ENCODE results near the gene MAP7D2. TPM values are rescaled to one million over a fixed set of nuclear protein-coding genes. Genes with fewer than 3 reads are reported as not detected.

Gene MAP7D2
- total RNA-seq, 4 donors from 2014 or later = 0.19 to 0.38 TPM; not detected in 2

DNA sequence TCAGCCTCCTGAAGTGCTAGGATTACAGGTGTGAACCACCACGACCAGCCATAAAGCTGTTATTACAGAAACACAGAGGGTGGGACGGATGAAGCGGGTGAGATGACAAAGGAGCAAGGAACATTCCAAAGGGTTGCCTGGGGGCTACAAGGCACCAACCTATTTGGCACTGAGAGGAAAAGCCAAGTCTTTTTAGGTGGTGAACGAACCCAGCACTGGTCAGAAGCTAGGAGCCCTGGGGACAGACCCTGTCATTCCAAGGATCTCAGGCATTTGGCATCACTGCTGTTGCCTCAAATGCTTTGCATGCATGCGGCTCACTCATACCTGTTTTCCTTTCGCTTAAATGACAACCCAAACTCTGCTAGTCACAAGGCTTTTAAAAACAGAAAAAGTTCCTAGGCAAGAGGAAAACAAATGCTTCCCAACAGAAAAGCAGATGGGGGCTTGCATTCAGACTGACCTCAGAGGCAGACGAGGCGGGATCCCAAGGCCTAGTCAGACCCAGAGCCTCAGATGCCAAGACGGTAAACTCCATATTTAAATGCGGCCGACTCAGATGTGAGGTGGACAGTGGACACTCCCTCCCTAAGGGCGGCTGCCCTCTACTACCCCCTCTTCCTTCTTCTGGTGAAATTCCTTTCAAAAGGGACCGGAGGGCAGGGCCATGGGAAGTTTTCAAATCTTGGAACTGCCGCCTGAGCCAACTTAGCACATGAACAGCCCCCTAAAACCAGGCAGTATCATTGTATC, 4.5 kb downstream of the MAP7D2 start:
- TF ChIP-seq, protein P1, sequence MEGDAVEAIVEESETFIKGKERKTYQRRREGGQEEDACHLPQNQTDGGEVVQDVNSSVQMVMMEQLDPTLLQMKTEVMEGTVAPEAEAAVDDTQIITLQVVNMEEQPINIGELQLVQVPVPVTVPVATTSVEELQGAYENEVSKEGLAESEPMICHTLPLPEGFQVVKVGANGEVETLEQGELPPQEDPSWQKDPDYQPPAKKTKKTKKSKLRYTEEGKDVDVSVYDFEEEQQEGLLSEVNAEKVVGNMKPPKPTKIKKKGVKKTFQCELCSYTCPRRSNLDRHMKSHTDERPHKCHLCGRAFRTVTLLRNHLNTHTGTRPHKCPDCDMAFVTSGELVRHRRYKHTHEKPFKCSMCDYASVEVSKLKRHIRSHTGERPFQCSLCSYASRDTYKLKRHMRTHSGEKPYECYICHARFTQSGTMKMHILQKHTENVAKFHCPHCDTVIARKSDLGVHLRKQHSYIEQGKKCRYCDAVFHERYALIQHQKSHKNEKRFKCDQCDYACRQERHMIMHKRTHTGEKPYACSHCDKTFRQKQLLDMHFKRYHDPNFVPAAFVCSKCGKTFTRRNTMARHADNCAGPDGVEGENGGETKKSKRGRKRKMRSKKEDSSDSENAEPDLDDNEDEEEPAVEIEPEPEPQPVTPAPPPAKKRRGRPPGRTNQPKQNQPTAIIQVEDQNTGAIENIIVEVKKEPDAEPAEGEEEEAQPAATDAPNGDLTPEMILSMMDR (IDR thresholded peaks at IDR 0.05) = no peak
- DNase-seq (ENCODE audit: low spot score) (no peak), ATAC-seq (ENCODE audit: low FRiP score) (no peak)

DNA sequence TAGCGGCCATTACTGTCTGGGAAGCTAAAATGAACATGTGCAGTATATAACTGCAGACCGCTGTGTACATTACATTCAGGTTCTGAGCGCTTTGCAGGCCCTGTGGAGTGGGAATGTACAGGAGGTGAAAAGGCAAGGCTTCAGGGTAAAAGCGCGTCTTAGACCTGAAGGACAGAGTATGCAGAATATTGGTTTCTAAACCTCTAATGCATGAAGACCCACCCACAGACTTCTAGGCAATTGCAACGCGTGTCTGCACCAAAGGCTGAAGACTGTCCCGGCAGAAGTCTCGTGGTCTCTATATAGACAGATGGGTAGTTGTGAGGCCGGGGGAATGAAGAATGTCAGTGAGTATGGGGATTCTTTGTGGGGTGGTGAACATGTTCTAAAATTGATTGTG, 5.4 kb downstream of the MAP7D2 start:
- TF ChIP-seq, protein P1 (IDR thresholded peaks at IDR 0.05) = no peak
- DNase-seq (ENCODE audit: low spot score) (no peak), ATAC-seq (ENCODE audit: low FRiP score) (no peak)

DNA sequence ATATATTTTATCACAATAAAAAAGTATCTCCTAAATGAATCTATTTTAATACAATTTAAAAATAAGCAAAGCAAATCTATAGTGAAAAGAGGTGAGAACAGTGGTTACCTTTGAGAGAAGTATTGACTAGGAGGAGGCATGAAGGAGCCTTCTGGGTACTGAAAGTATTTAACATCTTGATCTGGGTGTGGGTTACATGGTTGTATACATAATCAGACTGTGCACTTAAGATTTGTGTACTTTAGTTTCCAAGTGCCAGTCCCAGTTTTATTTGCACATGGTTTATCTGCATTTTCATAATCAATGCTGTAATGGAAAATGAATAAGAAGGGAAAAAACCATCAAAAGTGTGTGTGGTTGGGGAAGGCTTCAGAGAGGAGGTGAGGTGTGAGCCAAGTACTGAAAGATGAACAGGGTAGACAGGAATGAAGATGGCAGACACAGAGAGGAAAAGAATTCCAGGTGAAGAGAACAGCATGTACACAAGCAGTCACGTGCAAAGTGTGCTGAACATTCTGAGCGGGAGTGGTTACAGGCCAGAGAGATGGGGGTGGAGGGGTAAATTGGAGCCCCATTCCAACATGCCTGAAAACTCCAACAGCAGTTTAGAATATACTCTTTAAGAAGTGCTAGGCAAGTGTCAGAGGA, 14.6 kb downstream of the MAP7D2 start:
- DNase-seq (ENCODE audit: low spot score) = no peak
- ATAC-seq (ENCODE audit: low FRiP score) = no peak
- TF ChIP-seq, protein P1 (IDR thresholded peaks at IDR 0.05) = no peak

DNA sequence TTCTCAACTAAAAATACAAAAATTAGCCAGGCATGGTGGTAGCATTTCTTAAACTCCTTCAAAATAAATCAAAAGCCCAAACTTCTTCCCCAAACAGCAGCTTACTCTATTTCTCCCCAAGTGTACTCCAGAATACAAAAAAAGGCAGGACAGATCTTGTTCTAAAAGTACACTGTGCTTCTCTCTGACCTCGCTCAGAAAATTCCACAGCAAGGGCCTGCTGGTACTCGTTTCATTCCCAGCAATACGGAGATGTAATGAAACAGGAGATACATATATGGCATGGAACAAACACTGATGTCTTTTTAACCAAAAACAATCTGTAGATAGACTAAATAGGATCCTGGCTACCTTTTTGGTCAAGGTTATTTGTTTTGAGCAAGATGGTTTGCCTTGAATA, 25.2 kb downstream of the MAP7D2 start:
- TF ChIP-seq, protein P1 (IDR thresholded peaks at IDR 0.05) = no peak
- DNase-seq (ENCODE audit: low spot score) (no peak), ATAC-seq (ENCODE audit: low FRiP score) (no peak)

DNA sequence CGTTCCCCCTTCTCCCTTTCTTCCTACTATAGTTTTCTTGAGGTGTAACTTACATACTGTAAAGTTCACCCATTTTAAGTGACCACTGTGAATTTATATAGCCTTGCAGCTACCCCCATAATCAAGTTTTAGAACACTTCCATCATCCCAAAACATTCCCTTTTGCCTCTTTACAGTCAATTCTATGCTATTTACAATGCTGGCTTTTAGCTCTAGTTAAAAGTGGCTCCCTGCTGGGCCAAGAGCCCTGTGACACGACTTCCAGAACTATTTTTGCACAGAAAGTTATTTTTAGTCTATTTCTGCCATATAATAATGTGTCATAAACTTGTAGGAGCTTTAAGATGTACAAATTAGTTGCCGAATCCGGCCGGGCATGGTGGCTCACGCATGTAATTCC, 26.9 kb downstream of the MAP7D2 start:
- ATAC-seq (ENCODE audit: low FRiP score) (no peak), DNase-seq (ENCODE audit: low spot score) (no peak)
- TF ChIP-seq, protein P1 (IDR thresholded peaks at IDR 0.05) = no peak

DNA sequence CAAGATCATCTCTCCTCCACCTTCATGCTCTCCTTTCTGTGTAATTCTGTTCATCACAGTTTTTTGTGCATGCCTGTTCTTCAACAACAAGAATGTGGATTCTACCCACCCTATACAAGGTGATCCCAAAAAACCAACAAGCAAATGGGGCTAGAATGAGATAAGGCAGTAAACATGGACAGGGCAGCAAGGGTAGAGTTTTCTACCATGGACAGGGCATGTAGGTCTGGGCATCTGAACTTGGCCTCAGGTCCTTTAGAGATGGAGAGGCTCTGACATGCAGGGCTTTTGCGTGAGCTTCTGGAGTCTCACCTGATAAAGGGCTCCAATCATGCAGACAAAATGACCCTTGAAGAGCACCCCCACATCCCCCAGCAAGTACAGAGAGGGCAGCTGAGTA, 36.4 kb downstream of the MAP7D2 start:
- ATAC-seq (ENCODE audit: low FRiP score) (no peak), DNase-seq (ENCODE audit: low spot score) (no peak)
- TF ChIP-seq, protein P1 (IDR thresholded peaks at IDR 0.05) = no peak

All from omental fat pad (tissue), 4 donors.